Left renal cortex interstitium (tissue), 4 donors: ENCODE measurements around the gene PLEKHF1. TPM values are rescaled to one million over a fixed set of nuclear protein-coding genes. Genes with fewer than 3 reads are reported as not detected.
A peak's percentile ranks its signal among the peaks of the same experiment; 100 is the strongest.

Source experiments
- DNase-seq, 4 donors: peaks; one replicate each; pipeline ENCODE4 v3.0.0-alpha.2; 2013; ENCODE audit warnings: low read depth in 4 of 4, low spot score in 2 of 4, missing footprints in 1 of 4
- polyA plus RNA-seq, 4 donors: library from polyadenylated mRNA; unstranded; fragments of 120-200 nt; gene quantifications; one replicate each; pipeline ENCODE4 v1.2.1, GENCODE V29; 2013; ENCODE audit not compliant: insufficient read length in 4 of 4

PLEKHF1 gene
- polyA plus RNA-seq, 4 donors, result 1.1 to 2.7 (median 1.7) TPM

DNA sequence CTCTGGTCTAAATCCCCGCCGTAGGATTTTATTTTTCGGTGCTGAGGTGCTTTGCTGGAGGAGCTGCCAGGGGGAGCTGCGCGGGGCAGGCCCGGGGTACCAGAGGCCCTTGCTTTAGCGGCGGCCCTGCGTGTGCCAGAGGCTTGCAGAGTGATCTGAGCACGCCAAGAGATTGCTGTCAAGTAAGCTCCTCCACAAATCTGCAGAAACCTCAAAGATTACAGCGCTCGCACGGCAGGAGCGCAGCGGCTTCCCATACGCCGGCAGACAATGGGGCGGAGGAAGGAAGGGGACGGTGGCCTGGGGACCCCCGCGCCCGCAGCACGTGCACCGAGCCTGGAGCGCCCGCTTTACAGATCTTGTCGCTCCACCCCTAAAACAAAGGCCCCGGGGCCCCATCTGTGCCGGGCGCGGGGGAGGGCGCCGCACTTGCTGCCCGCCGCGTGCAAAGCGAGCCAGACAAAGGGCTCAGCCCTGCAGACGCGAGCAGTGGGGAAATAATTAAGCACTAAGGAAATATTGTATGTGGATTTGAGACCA lies 58.9 kb downstream of the PLEKHF1 start:
- DNase-seq, result peak in 1 of 4 donors; percentile 18

- DNase-seq, result peak in 3 of 4 donors; percentile 29 to 34 (median 34)
Observed at GRCh38 chr19:29724746-29725145, 59.5 kb downstream of the PLEKHF1 start.

Other genes starting within 250 kb of the PLEKHF1 start
- 1 to 10 TPM in 1 of 4 donors, under 1 TPM in 3; 0.32 to 1.2 (median 0.40) TPM for gene VSTM2B, start 139.5 kb upstream of the PLEKHF1 start, polyA plus RNA-seq
- gene POP4, start 59.2 kb upstream of the PLEKHF1 start, polyA plus RNA-seq, result 10 to 100 TPM; 64.3 to 74.5 (median 68.3) TPM
- gene C19orf12, start 49.8 kb downstream of the PLEKHF1 start, polyA plus RNA-seq, result 10 to 100 TPM; 20.8 to 29.1 (median 27.0) TPM
- gene CCNE1, start 146.5 kb downstream of the PLEKHF1 start, polyA plus RNA-seq, result 10 to 100 TPM in 1 of 4 donors, 1 to 10 TPM in 3; 8.5 to 10.0 (median 9.6) TPM